Measurements from ENCODE around the gene FAAH.

GRCh38 chr1:46394872-46395465, 852 bp downstream of the FAAH start:
- no peak for TF ChIP-seq POLR2A (IDR thresholded peaks at IDR 0.05)
- TF ChIP-seq, protein P1, sequence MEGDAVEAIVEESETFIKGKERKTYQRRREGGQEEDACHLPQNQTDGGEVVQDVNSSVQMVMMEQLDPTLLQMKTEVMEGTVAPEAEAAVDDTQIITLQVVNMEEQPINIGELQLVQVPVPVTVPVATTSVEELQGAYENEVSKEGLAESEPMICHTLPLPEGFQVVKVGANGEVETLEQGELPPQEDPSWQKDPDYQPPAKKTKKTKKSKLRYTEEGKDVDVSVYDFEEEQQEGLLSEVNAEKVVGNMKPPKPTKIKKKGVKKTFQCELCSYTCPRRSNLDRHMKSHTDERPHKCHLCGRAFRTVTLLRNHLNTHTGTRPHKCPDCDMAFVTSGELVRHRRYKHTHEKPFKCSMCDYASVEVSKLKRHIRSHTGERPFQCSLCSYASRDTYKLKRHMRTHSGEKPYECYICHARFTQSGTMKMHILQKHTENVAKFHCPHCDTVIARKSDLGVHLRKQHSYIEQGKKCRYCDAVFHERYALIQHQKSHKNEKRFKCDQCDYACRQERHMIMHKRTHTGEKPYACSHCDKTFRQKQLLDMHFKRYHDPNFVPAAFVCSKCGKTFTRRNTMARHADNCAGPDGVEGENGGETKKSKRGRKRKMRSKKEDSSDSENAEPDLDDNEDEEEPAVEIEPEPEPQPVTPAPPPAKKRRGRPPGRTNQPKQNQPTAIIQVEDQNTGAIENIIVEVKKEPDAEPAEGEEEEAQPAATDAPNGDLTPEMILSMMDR (IDR thresholded peaks at IDR 0.05), result no peak
